Measurements from ENCODE around the gene RFNG.

The RFNG gene

GRCh38 chr17:82089723-82090548, 38.3 kb upstream of the RFNG start:
- no peak for DNase-seq

GRCh38 chr17:82088838-82089722, 37.5 kb upstream of the RFNG start:
- DNase-seq = no peak

GRCh38 chr17:82087961-82088837, 36.6 kb upstream of the RFNG start:
- DNase-seq = peak; percentile 3

- no peak for DNase-seq
Observed at GRCh38 chr17:82086941-82087906, 35.6 kb upstream of the RFNG start.

- DNase-seq = no peak
Observed at GRCh38 chr17:82085931-82086764, 34.5 kb upstream of the RFNG start.

- DNase-seq = no peak
Observed at GRCh38 chr17:82085031-82085861, 33.6 kb upstream of the RFNG start.

GRCh38 chr17:82084373-82085030, 32.9 kb upstream of the RFNG start:
- no peak for DNase-seq

GRCh38 chr17:82083533-82084359, 32.1 kb upstream of the RFNG start:
- no peak for DNase-seq

GRCh38 chr17:82083009-82083408, 31.4 kb upstream of the RFNG start:
- DNase-seq = no peak

- no peak for DNase-seq
Observed at GRCh38 chr17:82082456-82082855, 30.8 kb upstream of the RFNG start.

GRCh38 chr17:82081966-82082365, 30.4 kb upstream of the RFNG start:
- DNase-seq = no peak

- DNase-seq = no peak
Observed at GRCh38 chr17:82081546-82081945, 29.9 kb upstream of the RFNG start.

- no peak for DNase-seq
Observed at GRCh38 chr17:82080789-82081464, 29.3 kb upstream of the RFNG start.

- DNase-seq = no peak
Observed at GRCh38 chr17:82080048-82080788, 28.6 kb upstream of the RFNG start.

GRCh38 chr17:82079001-82079677, 27.5 kb upstream of the RFNG start:
- DNase-seq = no peak

GRCh38 chr17:82078433-82078832, 26.8 kb upstream of the RFNG start:
- no peak for DNase-seq
